ENCODE measurements around the gene SLC35F2. TPM values are rescaled to one million over a fixed set of nuclear protein-coding genes. Genes with fewer than 3 reads are reported as not detected.
"Not testable (repeated sequence)": the region's sequence is repeated elsewhere in the genome, so short reads cannot be mapped to it uniquely, and the experiment has no call there.

The SLC35F2 gene
- 13.3 TPM for total RNA-seq

- intact Hi-C loops (cut with DNase I): no loop called here
Observed at GRCh38 chr11:107858217-107859070, at the start of gene SLC35F2. SLC35F2 (minus strand) TSS chr11:107858787; CDS start chr11:107858767, 20 bp downstream.

GRCh38 chr11:107908211-107908610 lies 49.6 kb upstream of the SLC35F2 start:
- Histone ChIP-seq H3K4me3 (no peak overlapping the region), H3K27ac (no peak overlapping the region), H3K36me3 (no peaks in the 10 kb centered on the region), H3K9me3 (no peaks in the 10 kb centered on the region), H3K4me1 (no peaks in the 10 kb centered on the region), H3K27me3 (no peaks in the 10 kb centered on the region)
- no peak for DNase-seq (ENCODE audit: extremely low spot score in 2 of 2)
- TF ChIP-seq CTCF (IDR thresholded peaks at IDR 0.05) (no peak), POLR2A (IDR thresholded peaks at IDR 0.05) (no peak), POLR2AphosphoS5 (IDR thresholded peaks at IDR 0.05; ENCODE audit: insufficient read depth in 1 of 2, low read depth in 1 of 2) (no peak)
- intact Hi-C loops (cut with DNase I): no loop called here

More at GRCh38 chr11:107858217-107859070, at the start of gene SLC35F2:
- Histone ChIP-seq H3K9me3 (no peaks in the 10 kb centered on the region), H3K4me3 (peak within 1 kb of the TSS; percentile 85 to 91), H3K27me3 (no peaks in the 10 kb centered on the region), H3K27ac (peak within 1 kb of the TSS; percentile 75), H3K36me3 (no peaks in the 10 kb centered on the region), H3K4me1 (peaks cover 10% of the 10 kb centered on the region)
- TF ChIP-seq POLR2A (IDR thresholded peaks at IDR 0.05) (no peak), POLR2AphosphoS5 (IDR thresholded peaks at IDR 0.05; ENCODE audit: insufficient read depth in 1 of 2, low read depth in 1 of 2) (peak in 1 of 2 donors; percentile 70)
- no peak for DNase-seq (ENCODE audit: extremely low spot score in 2 of 2)

GRCh38 chr11:107898270-107898669 lies 39.7 kb upstream of the SLC35F2 start:
- intact Hi-C loops (cut with DNase I): no loop called here
- no peaks in the 10 kb centered on the region for H3K36me3 ChIP-seq
- no peak for DNase-seq (ENCODE audit: extremely low spot score in 2 of 2)
- H3K4me1 ChIP-seq: no peaks in the 10 kb centered on the region
- no peaks in the 10 kb centered on the region for H3K27me3 ChIP-seq
- no peaks in the 10 kb centered on the region for H3K9me3 ChIP-seq
- no peak overlapping the region for H3K27ac ChIP-seq
- no peak for TF ChIP-seq POLR2A (IDR thresholded peaks at IDR 0.05)
- peak in 2 of 3 experiments; percentile 31 to 60 for TF ChIP-seq CTCF (IDR thresholded peaks at IDR 0.05)
- H3K4me3 ChIP-seq: no peak overlapping the region

GRCh38 chr11:107882095-107882820 lies 23.7 kb upstream of the SLC35F2 start:
- Histone ChIP-seq H3K4me3 (no peak overlapping the region), H3K36me3 (no peaks in the 10 kb centered on the region), H3K9me3 (no peaks in the 10 kb centered on the region), H3K27ac (no peak overlapping the region), H3K4me1 (no peaks in the 10 kb centered on the region), H3K27me3 (no peaks in the 10 kb centered on the region)
- no peak for TF ChIP-seq POLR2AphosphoS5 (IDR thresholded peaks at IDR 0.05; ENCODE audit: insufficient read depth in 1 of 2, low read depth in 1 of 2)
- TF ChIP-seq POLR2A (IDR thresholded peaks at IDR 0.05): no peak
- no peak for TF ChIP-seq CTCF (IDR thresholded peaks at IDR 0.05)
- intact Hi-C loops (cut with DNase I): no loop called here
- DNase-seq (ENCODE audit: extremely low spot score in 2 of 2): no peak

- DNase-seq (ENCODE audit: extremely low spot score in 2 of 2); H3K27ac ChIP-seq: not testable (repeated sequence)
Observed at GRCh38 chr11:107881471-107881870, 22.9 kb upstream of the SLC35F2 start.

GRCh38 chr11:107876141-107876540 lies 17.6 kb upstream of the SLC35F2 start:
- no peak for DNase-seq (ENCODE audit: extremely low spot score in 2 of 2)
- TF ChIP-seq POLR2A (IDR thresholded peaks at IDR 0.05) (no peak), CTCF (IDR thresholded peaks at IDR 0.05) (no peak), POLR2AphosphoS5 (IDR thresholded peaks at IDR 0.05; ENCODE audit: insufficient read depth in 1 of 2, low read depth in 1 of 2) (no peak)
- Histone ChIP-seq H3K27me3 (no peaks in the 10 kb centered on the region), H3K4me1 (no peaks in the 10 kb centered on the region), H3K36me3 (no peaks in the 10 kb centered on the region), H3K27ac (no peak overlapping the region), H3K9me3 (no peaks in the 10 kb centered on the region), H3K4me3 (no peak overlapping the region)
- intact Hi-C loops (cut with DNase I): no loop called here

More at GRCh38 chr11:107881471-107881870, 22.9 kb upstream of the SLC35F2 start:
- H3K9me3 ChIP-seq; intact Hi-C loops (cut with DNase I); H3K27me3 ChIP-seq; H3K4me1 ChIP-seq; H3K4me3 ChIP-seq; H3K36me3 ChIP-seq: not testable (repeated sequence)

All from vagina (tissue), 2 donors.